Spleen (tissue), 11 donors: ENCODE measurements around the gene ANKAR. TPM values are rescaled to one million over a fixed set of nuclear protein-coding genes. Genes with fewer than 3 reads are reported as not detected.
"Not testable (repeated sequence)": the region's sequence is repeated elsewhere in the genome, so short reads cannot be mapped to it uniquely, and the experiment has no call there.

ENCODE experiments used
- DNase-seq: peaks from one replicate; pipeline ENCODE4 v3.0.0-alpha.2; 2020
- H3K27ac ChIP-seq, 8 donors: fragments of 200-600 bp; sonication (generic) in 7 of 8; 1 replicate in 4 of 8; 2 replicates in 4 of 8; pipeline versions ENCODE4 v1.5.0 to v1.8.0; 2016 to 2021; ENCODE audit warnings: inconsistent platforms in 4 of 8, mild to moderate bottlenecking in 4 of 8, moderate library complexity in 1 of 8
- H3K27me3 ChIP-seq, 7 donors: fragments of 200-600 bp; sonication (generic) in 6 of 7; replicated peaks in 1 of 7; 1 replicate in 4 of 7; 2 replicates in 3 of 7; pipeline versions ENCODE4 v1.5.0 to v1.8.0; 2016 to 2021; ENCODE audit warnings: inconsistent platforms in 3 of 7, mild to moderate bottlenecking in 1 of 7
- H3K36me3 ChIP-seq, 6 donors: fragments of 200-600 bp; sonication (generic) in 5 of 6; 1 replicate in 4 of 6; 2 replicates in 2 of 6; pipeline versions ENCODE4 v1.5.0 to v1.8.0; 2016 to 2021; ENCODE audit warnings: inconsistent platforms in 2 of 6
- H3K4me1 ChIP-seq, 6 donors: fragments of 200-600 bp; sonication (generic) in 5 of 6; 1 replicate in 3 of 6; 2 replicates in 3 of 6; pipeline versions ENCODE4 v1.5.0 to v1.8.0; 2016 to 2021; ENCODE audit warnings: inconsistent platforms in 3 of 6
- H3K4me3 ChIP-seq, 8 donors: fragments of 200-600 bp; sonication (generic) in 7 of 8; 1 replicate in 4 of 8; 2 replicates in 4 of 8; pipeline versions ENCODE4 v1.5.0 to v1.8.0; 2016 to 2021; ENCODE audit warnings: inconsistent platforms in 4 of 8, mild to moderate bottlenecking in 4 of 8, moderate library complexity in 2 of 8
- H3K9me3 ChIP-seq, 8 donors: fragments of 200-600 bp; sonication (generic) in 7 of 8; 1 replicate in 4 of 8; 2 replicates in 4 of 8; pipeline versions ENCODE4 v1.5.0 to v1.8.0; 2016 to 2021; ENCODE audit warnings: inconsistent platforms in 4 of 8
- POLR2A ChIP-seq, 3 donors: fragments of 450-650 bp; IDR thresholded peaks; one replicate each; pipeline ENCODE4 v1.5.1; 2017; ENCODE audit warnings: antibody characterized with exemption in 3 of 3, mild to moderate bottlenecking in 1 of 3
- POLR2AphosphoS5 ChIP-seq, 3 donors: sonication (generic); formaldehyde crosslinking; IDR thresholded peaks; one replicate each; pipeline ENCODE4 v1.5.1; 2017; ENCODE audit warnings: antibody characterized with exemption in 3 of 3
- WGBS, 5 donors: extraction: QIAGEN DNeasy Blood & Tissue Kit in 3 of 5; methylation state at CpG; one replicate each; pipeline versions ENCODE4 v1.1.5 to v1.1.7; 2013 to 2018; 5-methylcytosine and 5-hydroxymethylcytosine counted together
- intact Hi-C: fragments of 100-400 bp; cut with DNase I; formaldehyde crosslinking; loops from one replicate; pipeline ENCODE4 v1.15.0; 2023; ENCODE audit warnings: low total_unique reads
- polyA plus RNA-seq, 3 donors: library from polyadenylated mRNA; stranded (reverse); fragments of 200-250 nt; gene quantifications; one replicate each; pipeline ENCODE4 v1.2.1, GENCODE V29; 2013
- total RNA-seq, 7 donors: library from RNA; depleted of rRNA in 3 of 7; stranded (reverse); fragments of >200 nt in 3 of 7; fragmentation: NEBNext Ultra II Directional in 4 of 7; extraction: Animal tissue kit (Norgen Biotek cat#: 25700) in 4 of 7; gene quantifications; one replicate each; pipeline versions ENCODE4 v1.1.0 to v1.2.1, GENCODE V29; 2016 to 2021
- TF ChIP-seq, protein P1 (sequence below), 11 experiments: fragments of 200-600 bp in 7 of 11; fragments of 450-650 bp in 4 of 11; sonication (generic) in 4 of 11; IDR thresholded peaks in 8 of 11; conservative IDR thresholded peaks in 3 of 11; 1 replicate in 7 of 11; 2 replicates in 4 of 11; pipeline versions ENCODE4 v1.4.0 to v1.8.0; 2016 to 2021; ENCODE audit warnings: antibody characterized with exemption in 11 of 11, inconsistent platforms in 4 of 11, mild to moderate bottlenecking in 1 of 11
- donor health status: healthy with polysubstance abuse.
- donor health status: DM: no; HTN: no; CAD: no; lungs with moderate emphysema.
- donor health status: DM: no; HTN: no; CAD: no.
- donor health status: Bipolar disorder and iron deficiency.
- donor health status: healthy.
- donor health status: DM: no; HTN: no; CAD: no.
- donor health status: DM: yes; HTN: yes; CAD: no.

The ANKAR gene
- total and polyA plus RNA-seq, 10 donors = 3.1 to 32.3 (median 14.7) TPM

DNA sequence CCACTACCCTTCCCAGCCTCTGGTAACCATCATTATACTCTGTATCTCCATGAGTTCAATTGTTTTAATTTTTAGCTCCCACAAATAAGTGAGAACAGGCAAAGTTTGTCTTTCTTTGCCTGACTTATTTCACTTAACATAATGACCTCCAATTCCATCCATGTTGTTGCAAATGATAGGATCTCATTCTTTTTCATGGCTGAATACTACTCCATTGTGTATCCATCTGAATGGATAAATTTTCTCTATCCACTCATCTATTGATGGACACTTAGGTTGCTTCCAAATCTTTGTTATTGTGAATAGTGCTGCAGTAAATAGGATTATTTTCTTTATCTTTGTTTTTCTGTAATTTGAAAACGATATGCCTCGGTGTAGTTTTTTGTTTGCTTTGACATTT is 26.2 kb downstream of the ANKAR start:
- intact Hi-C loops = no loop called here
- Histone ChIP-seq H3K27me3 (no peaks in the 10 kb centered on the region), H3K27ac (no peak overlapping the region), H3K36me3 (peaks cover 0 to 10% (median under 1%) of the 10 kb centered on the region in 6 donors), H3K4me3 (no peak overlapping the region), H3K9me3 (no peaks in the 10 kb centered on the region), H3K4me1 (peaks cover 0 to 12% (median 4%) of the 10 kb centered on the region in 6 donors)
- DNase-seq = no peak
- 48 to 49% (median 49%) methylated on average over 2 of the region's 2 CpGs for WGBS, 5 donors
- TF ChIP-seq POLR2AphosphoS5 (IDR thresholded peaks at IDR 0.05) (no peak), POLR2A (IDR thresholded peaks at IDR 0.05) (no peak)
- TF ChIP-seq, protein P1, sequence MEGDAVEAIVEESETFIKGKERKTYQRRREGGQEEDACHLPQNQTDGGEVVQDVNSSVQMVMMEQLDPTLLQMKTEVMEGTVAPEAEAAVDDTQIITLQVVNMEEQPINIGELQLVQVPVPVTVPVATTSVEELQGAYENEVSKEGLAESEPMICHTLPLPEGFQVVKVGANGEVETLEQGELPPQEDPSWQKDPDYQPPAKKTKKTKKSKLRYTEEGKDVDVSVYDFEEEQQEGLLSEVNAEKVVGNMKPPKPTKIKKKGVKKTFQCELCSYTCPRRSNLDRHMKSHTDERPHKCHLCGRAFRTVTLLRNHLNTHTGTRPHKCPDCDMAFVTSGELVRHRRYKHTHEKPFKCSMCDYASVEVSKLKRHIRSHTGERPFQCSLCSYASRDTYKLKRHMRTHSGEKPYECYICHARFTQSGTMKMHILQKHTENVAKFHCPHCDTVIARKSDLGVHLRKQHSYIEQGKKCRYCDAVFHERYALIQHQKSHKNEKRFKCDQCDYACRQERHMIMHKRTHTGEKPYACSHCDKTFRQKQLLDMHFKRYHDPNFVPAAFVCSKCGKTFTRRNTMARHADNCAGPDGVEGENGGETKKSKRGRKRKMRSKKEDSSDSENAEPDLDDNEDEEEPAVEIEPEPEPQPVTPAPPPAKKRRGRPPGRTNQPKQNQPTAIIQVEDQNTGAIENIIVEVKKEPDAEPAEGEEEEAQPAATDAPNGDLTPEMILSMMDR (IDR thresholded peaks at IDR 0.05 in 8 of 11, conservative IDR thresholded peaks at IDR 0.05 in 3 of 11) = no peak

DNA sequence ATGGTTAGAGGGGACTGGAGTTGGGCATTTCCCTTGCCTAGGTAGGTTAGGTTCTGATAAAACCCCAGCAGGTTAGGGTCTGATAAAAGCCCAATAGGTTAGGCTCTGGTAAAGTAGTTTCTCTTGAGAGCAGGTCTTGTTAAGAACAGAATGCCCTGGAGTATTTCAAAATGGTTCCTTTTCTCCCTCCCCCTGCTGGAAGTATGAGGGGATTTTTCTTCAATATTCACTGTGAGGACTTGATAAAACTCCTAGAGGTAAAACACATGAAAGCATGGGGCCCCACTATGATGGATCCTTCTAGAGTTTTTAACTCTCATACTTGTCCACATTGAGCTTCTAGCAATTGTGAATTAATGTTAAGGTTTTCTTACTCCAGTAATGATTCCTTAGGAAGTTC is 27.6 kb downstream of the ANKAR start:
- no peak for DNase-seq
- Histone ChIP-seq H3K4me1 (peaks cover 0 to 12% (median 4%) of the 10 kb centered on the region in 6 donors), H3K36me3 (peaks cover 0 to 14% (median 1%) of the 10 kb centered on the region in 6 donors), H3K4me3 (no peak overlapping the region), H3K27me3 (no peaks in the 10 kb centered on the region), H3K27ac (no peak overlapping the region), H3K9me3 (no peaks in the 10 kb centered on the region)
- intact Hi-C loops = no loop called here
- TF ChIP-seq POLR2A (IDR thresholded peaks at IDR 0.05) (no peak), POLR2AphosphoS5 (IDR thresholded peaks at IDR 0.05) (no peak)
- TF ChIP-seq, protein P1 (IDR thresholded peaks at IDR 0.05 in 8 of 11, conservative IDR thresholded peaks at IDR 0.05 in 3 of 11) = no peak

DNA sequence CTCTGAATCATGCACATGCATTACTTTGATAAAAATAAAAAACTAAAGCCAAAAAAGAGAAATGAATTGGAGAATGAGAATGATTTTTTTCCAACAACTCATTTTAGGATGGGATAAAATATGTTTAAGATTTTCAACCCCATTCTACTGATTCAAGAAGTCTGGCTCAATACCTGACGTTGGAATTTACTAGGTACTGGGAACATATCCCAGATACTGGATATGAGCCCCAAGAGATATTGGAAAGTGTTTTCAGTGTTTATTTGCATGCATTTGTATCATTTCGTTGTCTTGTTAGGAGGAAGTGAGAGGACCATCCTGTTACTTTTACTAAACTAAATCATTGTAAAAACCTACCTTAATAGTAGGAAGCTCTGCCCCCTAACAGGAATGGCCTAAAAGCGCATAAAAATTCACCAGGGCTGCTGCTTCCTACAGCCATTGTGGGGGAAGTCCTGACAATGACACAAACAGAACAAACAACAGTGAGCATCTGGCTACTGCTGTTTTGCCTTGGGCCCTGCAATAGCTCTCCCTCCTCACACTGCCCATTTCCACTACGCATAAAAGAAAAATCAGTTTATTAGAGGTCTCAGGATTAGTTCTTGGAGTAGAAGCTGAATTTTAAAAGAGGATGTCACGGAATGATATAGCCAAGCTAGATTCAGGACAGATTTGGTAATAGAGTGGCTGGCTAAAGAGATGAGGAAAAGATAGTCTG is 35.2 kb downstream of the ANKAR start:
- TF ChIP-seq POLR2A (IDR thresholded peaks at IDR 0.05) (no peak), POLR2AphosphoS5 (IDR thresholded peaks at IDR 0.05) (no peak)
- TF ChIP-seq, protein P1 (IDR thresholded peaks at IDR 0.05 in 8 of 11, conservative IDR thresholded peaks at IDR 0.05 in 3 of 11) = no peak
- 86 to 93% (median 89%) methylated on average over 5 of the region's 5 CpGs for WGBS, 5 donors
- DNase-seq = no peak
- H3K9me3 ChIP-seq = no peaks in the 10 kb centered on the region
- no peaks in the 10 kb centered on the region for H3K4me1 ChIP-seq
- H3K4me3 ChIP-seq = no peak overlapping the region
- H3K27me3 ChIP-seq = no peaks in the 10 kb centered on the region
- peaks cover 0 to 35% (median 6%) of the 10 kb centered on the region in 6 donors for H3K36me3 ChIP-seq
- no peak overlapping the region for H3K27ac ChIP-seq
- intact Hi-C loops = no loop called here

DNA sequence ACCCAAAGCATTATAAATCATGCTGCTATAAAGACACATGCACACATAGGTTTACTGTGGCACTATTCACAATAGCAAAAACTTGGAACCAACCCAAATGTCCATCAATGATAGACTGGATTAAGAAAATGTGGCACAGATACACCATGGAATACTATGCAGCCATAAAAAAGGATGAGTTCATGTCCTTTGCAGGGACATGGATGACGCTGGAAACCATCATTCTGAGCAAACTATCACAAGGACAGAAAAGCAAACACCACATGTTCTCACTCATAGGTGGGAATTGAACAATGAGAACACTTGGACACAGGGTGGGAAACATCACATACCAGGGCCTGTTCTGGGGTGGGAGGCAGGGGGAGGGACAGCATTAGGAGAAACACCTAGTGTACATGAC is 43.1 kb downstream of the ANKAR start:
- peaks cover 0 to 11% (median 2%) of the 10 kb centered on the region in 8 donors for H3K9me3 ChIP-seq
- intact Hi-C loops, H3K27me3 ChIP-seq, H3K4me1 ChIP-seq, H3K36me3 ChIP-seq, DNase-seq, H3K27ac ChIP-seq, H3K4me3 ChIP-seq: not testable (repeated sequence)
- WGBS, 5 donors = 86 to 100% (median 100%) methylated on average over 1 of the region's 1 CpG
